Measurements from ENCODE around the gene SSR1.
"Not testable (repeated sequence)": the region's sequence is repeated elsewhere in the genome, so short reads cannot be mapped to it uniquely, and the experiment has no call there.

The SSR1 gene

GRCh38 chr6:7316658-7317533 lies 3.9 kb upstream of the SSR1 start:
- no peak for DNase-seq
- Histone ChIP-seq H3K9me2 (replicated peaks; ENCODE audit: insufficient read depth, low read length) (no peaks in the 10 kb centered on the region), H3K27ac (ENCODE audit: low read length) (no peak overlapping the region), H3K4me3 (ENCODE audit: low read length) (no peak overlapping the region), H3F3A (ENCODE audit: insufficient read depth, low read length) (no peaks in the 10 kb centered on the region), H4K20me1 (ENCODE audit: insufficient read depth, low read length) (no peaks in the 10 kb centered on the region), H3K4me1 (ENCODE audit: low read length) (peaks cover 5% of the 10 kb centered on the region; the same call in 1 of the 2 replicates), H3K9me3 (replicated peaks; ENCODE audit: insufficient read depth, low read length) (no peaks in the 10 kb centered on the region), H3K27me3 (replicated peaks; ENCODE audit: insufficient read depth, low read length) (no peaks in the 10 kb centered on the region), H3K4me2 (ENCODE audit: low read depth, low read length) (no peak overlapping the region), H2AFZ (ENCODE audit: low read length) (no peak overlapping the region), H3K9ac (ENCODE audit: low read length) (no peak overlapping the region), H3K36me3 (replicated peaks; ENCODE audit: insufficient read depth, low read length) (no peaks in the 10 kb centered on the region), H3K79me2 (ENCODE audit: low read length) (peaks cover 11% of the 10 kb centered on the region)
- TF ChIP-seq EZH2 (optimal IDR thresholded peaks at IDR 0.05; ENCODE audit: low read depth, low read length) (no peak), EZH2phosphoT487 (IDR thresholded peaks at IDR 0.05; ENCODE audit: low read length) (no peak), CTCF (IDR thresholded peaks at IDR 0.05; ENCODE audit: low read length) (no peak)

GRCh38 chr6:7315948-7316365 lies 3.0 kb upstream of the SSR1 start:
- no peaks in the 10 kb centered on the region for H3K9me2 ChIP-seq (replicated peaks; ENCODE audit: insufficient read depth, low read length)
- no peaks in the 10 kb centered on the region for H3K27me3 ChIP-seq (replicated peaks; ENCODE audit: insufficient read depth, low read length)
- peaks cover 10% of the 10 kb centered on the region for H3K4me1 ChIP-seq (ENCODE audit: low read length)
- H3K4me3 ChIP-seq (ENCODE audit: low read length), result no peak overlapping the region
- no peak overlapping the region for H3K4me2 ChIP-seq (ENCODE audit: low read depth, low read length)
- no peak overlapping the region for H3K27ac ChIP-seq (ENCODE audit: low read length)
- H3K9ac ChIP-seq (ENCODE audit: low read length), result no peak overlapping the region
- peaks cover 21% of the 10 kb centered on the region for H3K79me2 ChIP-seq (ENCODE audit: low read length)
- no peak for DNase-seq
- H3K9me3 ChIP-seq (replicated peaks; ENCODE audit: insufficient read depth, low read length), result no peaks in the 10 kb centered on the region
- no peaks in the 10 kb centered on the region for H3K36me3 ChIP-seq (replicated peaks; ENCODE audit: insufficient read depth, low read length)
- H3F3A ChIP-seq (ENCODE audit: insufficient read depth, low read length), result no peaks in the 10 kb centered on the region
- no peak overlapping the region for H2AFZ ChIP-seq (ENCODE audit: low read length)
- no peaks in the 10 kb centered on the region for H4K20me1 ChIP-seq (ENCODE audit: insufficient read depth, low read length)
- TF ChIP-seq EZH2 (optimal IDR thresholded peaks at IDR 0.05; ENCODE audit: low read depth, low read length) (no peak), CTCF (IDR thresholded peaks at IDR 0.05; ENCODE audit: low read length) (no peak)

GRCh38 chr6:7315087-7315947 lies 2.3 kb upstream of the SSR1 start:
- not testable (repeated sequence) for H3K4me2 ChIP-seq (ENCODE audit: low read depth, low read length); H3K27ac ChIP-seq (ENCODE audit: low read length); H3F3A ChIP-seq (ENCODE audit: insufficient read depth, low read length); H4K20me1 ChIP-seq (ENCODE audit: insufficient read depth, low read length); H2AFZ ChIP-seq (ENCODE audit: low read length); H3K9me3 ChIP-seq (replicated peaks; ENCODE audit: insufficient read depth, low read length); DNase-seq; H3K36me3 ChIP-seq (replicated peaks; ENCODE audit: insufficient read depth, low read length); H3K4me3 ChIP-seq (ENCODE audit: low read length); H3K9me2 ChIP-seq (replicated peaks; ENCODE audit: insufficient read depth, low read length); H3K27me3 ChIP-seq (replicated peaks; ENCODE audit: insufficient read depth, low read length); H3K9ac ChIP-seq (ENCODE audit: low read length)
- H3K4me1 ChIP-seq (ENCODE audit: low read length), result peaks cover 13% of the 10 kb centered on the region
- H3K79me2 ChIP-seq (ENCODE audit: low read length), result peaks cover 27% of the 10 kb centered on the region

Data from MM.1S (cell line).